ENCODE results near the gene SMG9.

SMG9 gene

GRCh38 chr19:43720936-43721335 lies 33.8 kb downstream of the SMG9 start:
- no peak for DNase-seq

GRCh38 chr19:43719918-43720317 lies 34.8 kb downstream of the SMG9 start:
- DNase-seq = no peak

- no peak for DNase-seq
Observed at GRCh38 chr19:43719378-43719868, 35.3 kb downstream of the SMG9 start.

- no peak for DNase-seq
Observed at GRCh38 chr19:43718627-43719377, 36.0 kb downstream of the SMG9 start.

GRCh38 chr19:43715776-43716175 lies 39.0 kb downstream of the SMG9 start, which contains the start of gene IRGC:
Gene IRGC (plus strand): TSS chr19:43716076. CDS start chr19:43718559, 2,483 bp downstream.
- no peak for DNase-seq

GRCh38 chr19:43713208-43713607 lies 41.6 kb downstream of the SMG9 start:
- no peak for DNase-seq

- DNase-seq = no peak
Observed at GRCh38 chr19:43711751-43712355, 42.9 kb downstream of the SMG9 start.

GRCh38 chr19:43708716-43709115 lies 46.0 kb downstream of the SMG9 start:
- no peak for DNase-seq

GRCh38 chr19:43707158-43707712 lies 47.5 kb downstream of the SMG9 start:
- DNase-seq = no peak

GRCh38 chr19:43705729-43706128 lies 49.0 kb downstream of the SMG9 start:
- DNase-seq = no peak

GRCh38 chr19:43704002-43704705 lies 50.6 kb downstream of the SMG9 start:
- no peak for DNase-seq

- peak in 1 of 2 donors; percentile 51 for DNase-seq
Observed at GRCh38 chr19:43700395-43701000, 54.3 kb downstream of the SMG9 start.

- DNase-seq = no peak
Observed at GRCh38 chr19:43699506-43700394, 55.0 kb downstream of the SMG9 start.

GRCh38 chr19:43697295-43697694 lies 57.5 kb downstream of the SMG9 start:
- no peak for DNase-seq

GRCh38 chr19:43695985-43696704 lies 58.6 kb downstream of the SMG9 start:
- no peak for DNase-seq

GRCh38 chr19:43694553-43694952 lies 60.2 kb downstream of the SMG9 start:
- no peak for DNase-seq

- DNase-seq = no peak
Observed at GRCh38 chr19:43692877-43693276, 61.9 kb downstream of the SMG9 start.

- DNase-seq = no peak
Observed at GRCh38 chr19:43692385-43692784, 62.4 kb downstream of the SMG9 start.

GRCh38 chr19:43691755-43692154 lies 63.0 kb downstream of the SMG9 start:
- no peak for DNase-seq

- DNase-seq = no peak
Observed at GRCh38 chr19:43690890-43691289, 63.9 kb downstream of the SMG9 start.

- no peak for DNase-seq
Observed at GRCh38 chr19:43690444-43690843, 64.3 kb downstream of the SMG9 start.
